ENCODE measurements around the gene GAS7. TPM values are rescaled to one million over a fixed set of nuclear protein-coding genes. Genes with fewer than 3 reads are reported as not detected.
A peak's percentile ranks its signal among the peaks of the same experiment; 100 is the strongest.

The GAS7 gene
- total RNA-seq, 1 experiment from 2014 or later: 0.02 TPM

DNA sequence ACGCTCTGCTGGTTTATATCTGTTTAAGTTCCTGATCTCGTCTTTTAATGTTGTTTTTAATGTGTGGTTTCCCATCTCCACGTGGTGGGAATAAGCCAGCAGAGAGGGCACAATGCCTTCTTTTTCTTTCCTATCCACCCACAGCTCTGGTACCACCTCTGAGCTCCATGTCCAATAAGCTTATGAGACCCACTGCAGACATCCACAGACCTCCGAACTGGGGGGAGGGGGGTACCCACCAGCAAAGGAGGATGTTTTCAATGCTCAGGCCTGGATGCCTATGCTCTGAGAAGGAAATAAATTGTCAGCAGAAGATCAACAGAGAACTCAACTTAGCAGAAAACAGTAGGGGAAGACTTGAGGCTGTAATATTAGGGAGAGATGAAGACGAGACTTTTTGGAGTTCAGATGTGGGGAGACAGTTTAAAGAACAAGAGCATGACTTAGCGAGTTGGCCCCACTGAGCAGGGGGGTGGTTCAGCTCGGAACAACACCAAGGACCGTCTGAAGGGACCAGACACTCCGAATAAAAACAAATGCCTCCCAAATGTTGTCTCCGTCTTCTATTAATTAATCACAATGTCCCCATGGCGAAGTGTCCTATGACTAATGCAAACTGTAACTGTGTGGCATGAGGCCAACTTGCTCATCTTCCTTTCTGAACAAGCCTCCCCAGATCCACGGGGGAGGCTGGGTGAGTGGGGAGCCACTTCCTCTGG is 62.7 kb downstream of the GAS7 start:
- peak; percentile 35 for DNase-seq (ENCODE audit: low read depth)

DNA sequence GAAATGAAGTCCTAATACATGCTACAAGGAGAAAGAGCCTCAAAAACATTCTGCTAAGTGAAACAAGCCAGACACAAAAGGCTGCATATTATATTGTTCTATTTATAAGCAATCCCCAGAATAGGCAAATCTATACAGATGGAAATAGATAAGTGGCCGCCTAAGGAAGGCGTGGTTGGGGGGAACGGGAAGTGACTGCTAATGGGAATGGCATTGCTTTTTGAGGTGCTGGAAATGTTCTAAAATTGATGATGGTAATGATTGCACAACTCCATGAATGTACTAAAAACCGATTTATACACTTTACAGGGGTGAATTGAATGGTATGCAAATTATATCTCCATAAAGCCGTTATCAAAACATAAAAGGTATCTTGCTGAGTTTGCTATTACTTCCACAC is 67.7 kb downstream of the GAS7 start:
- no peak for DNase-seq (ENCODE audit: low read depth)

GRCh38 chr17:10130263-10130662 is 68.1 kb downstream of the GAS7 start:
- DNase-seq (ENCODE audit: low read depth): no peak

- DNase-seq (ENCODE audit: low read depth): no peak
These were observed 70.5 kb downstream of the GAS7 start for GRCh38 chr17:10127819-10128425.

DNA sequence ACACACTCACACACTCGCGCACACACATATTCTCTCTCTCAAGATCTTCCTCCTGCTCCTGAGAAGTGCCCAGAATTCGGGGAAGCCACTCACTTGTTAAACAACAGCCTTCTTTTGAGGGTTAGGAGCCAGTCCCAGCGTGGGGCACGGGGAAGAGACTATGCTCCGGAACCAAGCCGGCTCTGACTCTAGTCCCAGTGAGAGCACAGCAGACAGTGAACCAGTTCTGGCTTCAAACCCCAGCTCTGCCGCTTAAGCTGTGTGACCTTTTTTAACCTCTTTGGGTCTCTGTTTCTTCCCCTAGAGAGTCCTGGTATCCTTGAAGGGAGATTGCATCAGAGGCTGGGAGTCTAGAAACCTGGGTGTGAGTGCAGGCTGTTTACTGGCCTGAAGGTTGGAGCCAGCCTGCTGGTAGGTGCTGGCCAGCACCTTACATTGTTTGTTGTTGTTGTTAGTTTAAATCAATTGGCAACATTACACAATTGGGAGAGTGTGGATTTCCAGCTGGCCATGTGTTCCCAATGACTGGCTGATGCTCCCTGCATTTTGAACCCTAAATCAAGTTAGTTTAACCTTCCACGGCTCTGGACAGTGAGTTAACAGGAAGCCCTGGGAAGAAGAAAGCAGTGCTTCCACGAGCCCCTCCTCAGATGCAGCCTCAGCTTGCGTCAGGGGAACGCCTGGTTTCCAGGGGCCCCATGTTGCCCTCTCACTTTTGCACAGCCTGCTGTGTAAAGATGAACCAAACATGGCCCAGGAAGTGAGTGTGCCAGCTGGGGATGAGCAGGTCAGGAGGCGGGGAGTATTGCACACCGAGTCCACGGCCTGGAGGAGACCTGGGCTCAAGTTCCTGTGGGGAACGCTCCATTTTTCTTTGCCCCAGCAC is 71.5 kb downstream of the GAS7 start:
- no peak for DNase-seq (ENCODE audit: low read depth)

DNA sequence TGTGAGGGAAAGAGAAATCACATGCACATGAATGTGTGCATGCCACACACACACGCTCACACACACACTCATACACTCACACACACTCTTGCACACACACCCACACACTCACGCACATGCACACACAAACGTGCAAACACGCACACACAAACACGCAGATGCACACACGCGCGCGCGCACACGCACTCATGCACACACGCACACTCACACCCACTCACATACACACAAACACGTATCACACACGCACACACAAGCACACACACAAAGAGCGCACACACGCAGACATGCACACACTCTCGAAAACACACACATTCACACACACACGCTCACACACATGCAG is 72.2 kb downstream of the GAS7 start:
- DNase-seq (ENCODE audit: low read depth): no peak

GRCh38 chr17:10125531-10126275 is 72.7 kb downstream of the GAS7 start:
- DNase-seq (ENCODE audit: low read depth): no peak

DNA sequence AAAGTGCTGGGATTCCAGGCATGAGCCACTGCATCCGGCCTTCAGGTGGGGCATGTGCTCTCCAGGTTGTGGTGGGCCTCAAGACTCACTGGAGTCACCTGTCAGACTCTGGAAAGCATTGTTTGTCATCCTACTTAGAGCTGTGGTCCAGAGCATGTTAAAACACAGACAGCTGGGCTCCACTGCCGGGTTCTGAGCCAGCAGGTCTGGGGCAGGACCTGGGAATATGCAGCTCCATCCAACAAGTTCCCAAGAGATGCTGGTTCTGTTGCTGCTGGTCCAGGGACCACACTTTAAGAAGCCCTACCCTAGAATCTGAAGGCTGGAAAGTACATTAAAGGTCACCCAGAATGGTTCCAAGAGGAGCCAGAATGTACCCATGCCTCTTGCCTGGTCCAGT is 75.3 kb downstream of the GAS7 start:
- no peak for DNase-seq (ENCODE audit: low read depth)

DNA sequence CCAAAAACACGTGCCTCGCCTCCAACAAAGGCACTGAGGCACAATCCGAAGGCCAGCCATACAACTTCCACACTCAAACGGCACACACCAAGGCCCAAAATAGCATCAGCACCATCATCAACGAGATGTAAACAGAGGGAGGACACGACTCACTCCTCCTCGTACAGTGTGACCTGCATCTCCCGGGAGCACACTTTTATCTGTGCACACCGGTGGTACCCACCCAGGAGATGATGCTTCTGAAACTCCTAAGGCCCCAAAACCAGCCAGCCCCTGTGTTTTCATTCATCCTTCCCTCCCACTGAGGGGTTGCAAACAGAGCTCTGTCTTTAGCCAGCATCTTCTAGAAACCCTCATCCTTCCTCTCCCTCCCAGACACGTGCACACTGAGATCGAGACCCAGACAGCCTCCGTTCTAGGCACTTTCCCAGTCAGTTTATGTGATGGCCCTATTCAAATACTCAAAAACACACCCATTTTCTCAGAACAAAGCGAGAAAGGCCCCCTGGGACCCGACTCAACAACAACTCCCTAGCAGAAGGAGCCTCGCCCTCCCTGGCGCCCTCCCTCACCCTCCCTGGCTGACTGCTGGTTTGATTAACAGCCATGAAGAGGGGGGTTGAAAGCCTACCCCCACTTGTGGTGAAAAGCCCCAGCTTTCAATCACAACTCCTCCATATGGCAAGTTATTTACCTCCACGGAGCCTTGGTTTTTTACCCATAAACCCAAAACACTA is 76.3 kb downstream of the GAS7 start:
- DNase-seq (ENCODE audit: low read depth): no peak

DNA sequence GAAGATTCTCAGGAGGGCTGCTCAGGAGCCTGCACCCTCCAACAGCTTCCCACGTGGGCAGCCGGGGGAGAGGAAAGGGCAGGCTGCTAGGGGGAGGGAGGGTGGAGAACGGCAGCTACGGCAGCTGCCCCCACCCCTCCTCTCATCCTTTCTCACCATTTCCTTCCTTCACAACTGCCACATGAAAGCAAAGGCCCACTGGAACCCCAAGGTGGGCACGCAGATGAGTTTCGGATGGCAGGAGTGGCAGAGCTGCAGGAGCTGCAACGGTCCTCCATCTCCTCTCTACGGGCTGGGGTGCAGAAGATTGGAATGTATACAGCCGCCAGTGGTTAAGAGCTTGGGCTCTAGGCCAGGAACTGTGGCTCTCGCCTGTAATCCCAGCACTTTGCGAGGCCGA is 77.7 kb downstream of the GAS7 start:
- DNase-seq (ENCODE audit: low read depth): no peak

DNA sequence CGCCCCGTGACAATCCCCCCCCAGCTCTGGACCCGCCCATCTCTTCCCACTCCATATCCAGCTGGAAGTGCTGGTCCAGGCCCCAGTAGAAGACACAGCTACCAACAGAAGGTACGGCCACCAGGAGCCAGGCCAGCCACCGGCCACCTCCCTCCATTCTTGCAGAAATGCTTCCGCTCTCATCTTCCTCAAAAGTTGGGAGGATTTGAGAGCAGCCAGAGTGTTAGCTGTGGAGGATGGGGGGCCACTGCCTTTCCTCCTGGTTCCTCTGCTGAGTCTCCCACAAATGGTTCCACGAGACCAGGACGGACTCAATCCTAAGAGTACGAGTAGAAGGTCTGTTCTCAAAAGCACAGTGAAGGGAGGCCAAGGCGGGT is 78.3 kb downstream of the GAS7 start:
- DNase-seq (ENCODE audit: low read depth): no peak

- DNase-seq (ENCODE audit: low read depth): peak; percentile 43
These were observed 79.0 kb downstream of the GAS7 start for GRCh38 chr17:10119203-10120108.

- no peak for DNase-seq (ENCODE audit: low read depth)
These were observed 79.6 kb downstream of the GAS7 start for GRCh38 chr17:10118788-10119130.

- no peak for DNase-seq (ENCODE audit: low read depth)
These were observed 80.8 kb downstream of the GAS7 start for GRCh38 chr17:10117581-10118001.

DNA sequence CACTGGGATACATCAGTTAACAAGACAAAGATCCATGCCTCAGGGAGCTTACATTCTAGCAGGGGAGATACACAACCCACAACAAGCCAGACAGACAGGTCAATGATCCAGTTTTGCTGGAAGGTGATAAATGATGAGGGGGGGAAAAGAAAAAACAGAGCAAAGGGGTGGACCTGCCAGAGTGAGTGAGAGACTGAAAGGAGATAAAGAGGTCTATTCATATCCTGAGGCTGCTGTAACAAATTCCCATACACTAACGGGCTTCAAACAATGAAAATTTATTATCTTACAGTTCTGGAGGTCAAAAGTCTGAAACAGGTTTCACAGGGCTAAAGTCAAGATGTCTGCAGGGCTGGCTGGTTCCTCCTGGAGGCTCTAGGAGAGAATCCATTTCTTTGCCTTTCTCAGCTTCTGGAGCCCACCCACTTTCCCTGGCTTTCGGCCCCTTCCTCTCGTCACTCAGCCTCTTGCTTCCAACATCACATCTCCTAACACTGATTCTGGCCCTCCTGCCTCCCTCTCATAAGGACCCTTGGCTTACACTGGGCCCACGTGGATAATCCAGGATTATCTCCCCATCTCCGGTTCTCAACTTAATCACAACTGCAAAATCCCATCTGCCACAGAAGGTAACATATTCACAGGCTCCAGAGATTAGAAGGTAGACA is 81.5 kb downstream of the GAS7 start:
- DNase-seq (ENCODE audit: low read depth): no peak

DNA sequence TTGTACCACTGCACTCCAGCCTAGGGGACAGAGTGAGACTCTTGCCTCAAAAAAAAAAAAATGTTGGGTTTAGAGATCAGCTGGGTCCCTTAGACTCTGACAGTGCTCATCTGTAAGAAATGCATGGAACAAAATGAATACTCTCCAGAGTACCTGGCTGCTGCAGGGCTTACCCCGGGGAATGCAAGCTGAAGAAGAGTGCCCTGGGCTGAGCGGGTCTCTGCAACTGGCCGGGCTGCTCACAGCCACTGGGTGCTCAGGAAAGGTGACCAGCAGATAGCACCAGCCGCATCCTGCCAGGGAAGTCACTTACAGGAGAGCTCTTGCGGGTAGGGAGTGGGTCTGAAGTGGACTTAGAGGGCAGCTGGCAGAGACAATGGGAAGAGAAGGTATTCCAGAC is 82.1 kb downstream of the GAS7 start:
- no peak for DNase-seq (ENCODE audit: low read depth)

DNA sequence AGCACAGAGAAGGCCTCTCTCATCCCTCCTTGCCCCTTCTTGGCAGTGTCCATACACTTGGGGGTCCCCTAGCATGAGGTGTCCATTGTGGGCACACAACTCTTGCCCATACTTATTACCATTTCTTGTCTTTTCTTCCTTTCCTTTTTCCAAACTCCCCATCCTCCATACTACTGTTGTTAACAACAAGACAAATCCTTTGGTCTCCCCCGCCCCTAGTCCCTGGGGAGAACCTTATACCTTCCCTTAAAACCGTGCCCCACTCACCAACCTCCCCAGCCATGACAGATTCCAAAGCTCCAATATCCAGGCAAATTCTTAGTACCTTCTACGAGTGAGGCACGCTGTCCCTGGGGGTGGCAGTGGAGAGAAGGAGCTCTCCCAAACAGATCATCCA is 82.9 kb downstream of the GAS7 start:
- no peak for DNase-seq (ENCODE audit: low read depth)

DNA sequence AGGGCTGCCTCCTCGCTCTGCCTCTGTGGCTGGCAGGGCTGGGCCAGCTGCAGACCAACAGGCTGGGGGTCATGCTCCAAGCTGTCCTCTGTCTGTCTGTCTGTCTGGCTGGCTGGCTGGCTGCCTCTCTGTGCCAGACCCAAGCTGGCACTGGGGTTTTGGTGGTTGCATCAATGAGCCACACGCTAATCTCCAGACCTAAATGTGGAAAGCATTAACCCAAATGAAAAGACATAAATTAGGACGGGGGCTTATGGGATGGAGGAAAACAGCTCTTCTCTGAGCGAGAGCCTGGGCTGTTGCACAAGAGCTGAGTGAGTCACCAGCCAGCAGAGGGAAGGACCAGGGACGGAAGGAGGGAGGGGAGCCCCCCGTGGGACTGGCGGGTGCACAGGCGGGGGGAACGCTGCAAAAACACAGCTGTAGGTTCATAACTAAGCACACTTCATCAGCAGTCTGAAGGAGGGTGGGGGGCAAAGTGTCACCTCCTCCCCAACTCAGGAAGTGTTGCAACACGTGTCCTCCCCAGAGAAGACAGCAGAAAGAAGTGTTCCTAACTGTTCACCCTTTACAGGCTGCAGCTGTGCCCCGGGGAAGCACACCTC is 83.4 kb downstream of the GAS7 start:
- DNase-seq (ENCODE audit: low read depth): peak; percentile 69

DNA sequence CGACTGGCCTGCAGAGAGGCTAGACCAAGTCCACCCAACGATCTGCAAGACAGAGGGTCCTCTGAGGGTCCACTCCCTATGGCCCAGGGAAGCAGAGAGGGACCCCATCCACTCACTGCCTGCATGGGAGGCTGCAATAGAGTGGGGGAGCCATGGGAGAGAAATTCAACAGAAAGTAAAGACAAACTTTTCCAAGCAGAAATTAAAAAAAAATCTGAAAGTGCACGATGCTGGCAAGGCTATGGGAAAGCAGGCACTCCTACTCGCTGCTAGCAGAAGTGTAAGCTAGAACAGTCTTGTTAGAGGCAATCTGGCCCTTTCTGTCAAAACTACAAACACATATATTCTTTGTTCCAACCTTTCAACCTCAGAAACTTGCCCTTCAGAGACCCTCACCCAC is 85.4 kb downstream of the GAS7 start:
- DNase-seq (ENCODE audit: low read depth): no peak
